Thymus (tissue), 11 donors: Measurements from ENCODE around the gene IFNK. TPM values are rescaled to one million over a fixed set of nuclear protein-coding genes. Genes with fewer than 3 reads are reported as not detected.

Experiments used
- DNase-seq, 9 donors: peaks; one replicate each; pipeline ENCODE4 v3.0.0-alpha.2; 2013; ENCODE audit warnings: low spot score in 9 of 9, low read depth in 6 of 9, missing footprints in 1 of 9
- H3K27ac ChIP-seq, 2 donors: one replicate each; pipeline ENCODE4 v1.5.1; 2013; ENCODE audit warnings: control low read depth in 1 of 2, low read depth in 1 of 2, low read length in 1 of 2, mild to moderate bottlenecking in 1 of 2, moderate library complexity in 1 of 2
- H3K27me3 ChIP-seq, 2 donors: one replicate each; pipeline ENCODE4 v1.5.1; 2013; ENCODE audit warnings: low read length in 1 of 2; ENCODE audit not compliant: control insufficient read depth in 2 of 2, insufficient read depth in 1 of 2
- H3K36me3 ChIP-seq, 2 donors: one replicate each; pipeline ENCODE4 v1.5.1; 2013; ENCODE audit warnings: low read length in 1 of 2, mild to moderate bottlenecking in 1 of 2, moderate library complexity in 1 of 2; ENCODE audit not compliant: control insufficient read depth in 2 of 2, insufficient read depth in 2 of 2
- H3K4me1 ChIP-seq, 2 donors: one replicate each; pipeline ENCODE4 v1.5.1; 2013; ENCODE audit warnings: low read length in 2 of 2; ENCODE audit not compliant: control insufficient read depth in 2 of 2, insufficient read depth in 2 of 2
- H3K4me3 ChIP-seq, 2 donors: one replicate each; pipeline ENCODE4 v1.5.1; 2013; ENCODE audit warnings: low read length in 2 of 2, control low read depth in 1 of 2, mild to moderate bottlenecking in 1 of 2
- H3K9me3 ChIP-seq, 2 donors: one replicate each; pipeline ENCODE4 v1.5.1; 2013; ENCODE audit warnings: low read length in 1 of 2, mild to moderate bottlenecking in 1 of 2; ENCODE audit not compliant: control insufficient read depth in 2 of 2, insufficient read depth in 1 of 2
- WGBS: extraction: QIAGEN DNeasy Blood & Tissue Kit; methylation state at CpG from one replicate; pipeline ENCODE4 v1.1.7; 2013; 5-methylcytosine and 5-hydroxymethylcytosine counted together
- polyA plus RNA-seq: library from polyadenylated mRNA; stranded (reverse); fragments of 200-250 nt; gene quantifications from one replicate; pipeline ENCODE4 v1.2.3, GENCODE V29; 2013
- total RNA-seq: library from RNA; stranded (reverse); fragments of 120-200 nt; gene quantifications from one replicate; pipeline ENCODE4 v1.2.4, GENCODE V29; 2013
- donor health status: healthy.

The IFNK gene
- total and polyA plus RNA-seq, 2 donors, result 0.52 TPM; not detected in 1

GRCh38 chr9:27520986-27521385, 3.1 kb upstream of the IFNK start:
- no peak for DNase-seq
- Histone ChIP-seq H3K4me1 (no peaks in the 10 kb centered on the region), H3K4me3 (no peak overlapping the region), H3K27ac (no peak overlapping the region), H3K27me3 (no peaks in the 10 kb centered on the region), H3K36me3 (no peaks in the 10 kb centered on the region), H3K9me3 (no peaks in the 10 kb centered on the region)
- WGBS, result 95% methylated on average over 4 of the region's 4 CpGs

- DNase-seq, result no peak
- no peak overlapping the region for H3K4me3 ChIP-seq
Observed at GRCh38 chr9:27523141-27523540, 949 bp upstream of the IFNK start.

GRCh38 chr9:27527702-27528075, 3.6 kb downstream of the IFNK start:
- peak overlapping the region in 1 of 2 donors; percentile 44 for H3K27ac ChIP-seq
- peaks cover 10 to 23% of the 10 kb centered on the region in 2 donors for H3K4me1 ChIP-seq
- 63% methylated on average over 8 of the region's 8 CpGs for WGBS
- H3K27me3 ChIP-seq, result peaks cover 4 to 23% of the 10 kb centered on the region in 2 donors
- no peak for DNase-seq
- peak overlapping the region; percentile 53 to 64 for H3K4me3 ChIP-seq
- H3K36me3 ChIP-seq, result no peaks in the 10 kb centered on the region
- H3K9me3 ChIP-seq, result no peaks in the 10 kb centered on the region

More at GRCh38 chr9:27523141-27523540, 949 bp upstream of the IFNK start:
- peaks cover 4 to 8% of the 10 kb centered on the region in 2 donors for H3K4me1 ChIP-seq
- peaks cover 4 to 9% of the 10 kb centered on the region in 2 donors for H3K27me3 ChIP-seq
- no peak overlapping the region for H3K27ac ChIP-seq
- H3K9me3 ChIP-seq, result no peaks in the 10 kb centered on the region
- no peaks in the 10 kb centered on the region for H3K36me3 ChIP-seq

GRCh38 chr9:27528076-27528885, 4.2 kb downstream of the IFNK start:
- DNase-seq, result peak in 8 of 9 donors; percentile 22 to 76 (median 42)
- Histone ChIP-seq H3K4me1 (peaks cover 10 to 23% of the 10 kb centered on the region in 2 donors), H3K27me3 (peaks cover 4 to 23% of the 10 kb centered on the region in 2 donors), H3K9me3 (no peaks in the 10 kb centered on the region), H3K36me3 (no peaks in the 10 kb centered on the region), H3K27ac (peak overlapping the region; percentile 44 to 74), H3K4me3 (peak overlapping the region; percentile 53 to 64)
- 4% methylated on average over 44 of the region's 44 CpGs for WGBS

- Histone ChIP-seq H3K4me1 (peaks cover 10 to 23% of the 10 kb centered on the region in 2 donors), H3K4me3 (peak overlapping the region; percentile 53 to 64), H3K27ac (peak overlapping the region; percentile 74 to 77), H3K36me3 (no peaks in the 10 kb centered on the region), H3K27me3 (peaks cover 4 to 23% of the 10 kb centered on the region in 2 donors), H3K9me3 (no peaks in the 10 kb centered on the region)
- whole genome bisulfite sequencing, result under 1% methylated on average over 25 of the region's 25 CpGs
- DNase-seq, result peak in 7 of 9 donors; percentile 7 to 50 (median 27)
Observed at GRCh38 chr9:27528886-27529315, 4.8 kb downstream of the IFNK start.

- peaks cover 4 to 23% of the 10 kb centered on the region in 2 donors for H3K27me3 ChIP-seq
- peak in 8 of 9 donors; percentile 36 to 79 (median 58) for DNase-seq
- no peaks in the 10 kb centered on the region for H3K9me3 ChIP-seq
- whole genome bisulfite sequencing, result 3% methylated on average over 74 of the region's 74 CpGs
- H3K4me3 ChIP-seq, result peak within 1 kb of the TSS; percentile 53 to 64
- peak within 1 kb of the TSS; percentile 74 to 77 for H3K27ac ChIP-seq
- H3K4me1 ChIP-seq, result peaks cover 10 to 23% of the 10 kb centered on the region in 2 donors
- no peaks in the 10 kb centered on the region for H3K36me3 ChIP-seq
Observed at GRCh38 chr9:27529316-27530278, 5.5 kb downstream of the IFNK start, which contains the start of gene MOB3B. Gene MOB3B (minus strand): TSS chr9:27529814. CDS start chr9:27455550, 74,264 bp downstream.

- Histone ChIP-seq H3K36me3 (peaks cover 0 to 5% of the 10 kb centered on the region in 2 donors), H3K27me3 (peaks cover 4 to 23% of the 10 kb centered on the region in 2 donors), H3K4me1 (peaks cover 10 to 23% of the 10 kb centered on the region in 2 donors), H3K4me3 (no peak overlapping the region), H3K9me3 (no peaks in the 10 kb centered on the region), H3K27ac (no peak overlapping the region)
- no peak for DNase-seq
- 96% methylated on average over 4 of the region's 4 CpGs for WGBS
Observed at GRCh38 chr9:27530915-27531755, 7.0 kb downstream of the IFNK start.

- 90% methylated on average over 1 of the region's 1 CpG for WGBS
- peaks cover 4 to 23% of the 10 kb centered on the region in 2 donors for H3K27me3 ChIP-seq
- no peak overlapping the region for H3K27ac ChIP-seq
- DNase-seq, result no peak
- H3K4me1 ChIP-seq, result peaks cover 10 to 23% of the 10 kb centered on the region in 2 donors
- no peak overlapping the region for H3K4me3 ChIP-seq
- H3K9me3 ChIP-seq, result no peaks in the 10 kb centered on the region
- H3K36me3 ChIP-seq, result peaks cover 0 to 5% of the 10 kb centered on the region in 2 donors
Observed at GRCh38 chr9:27532046-27532445, 8.0 kb downstream of the IFNK start.
